Ammon's horn (tissue), 1 donor: Measurements from ENCODE around the gene TKTL2.

Experiments
- DNase-seq: peaks from one replicate; pipeline ENCODE4 v3.0.0-alpha.2; 2016; ENCODE audit warnings: low spot score

TKTL2 gene, protein sequence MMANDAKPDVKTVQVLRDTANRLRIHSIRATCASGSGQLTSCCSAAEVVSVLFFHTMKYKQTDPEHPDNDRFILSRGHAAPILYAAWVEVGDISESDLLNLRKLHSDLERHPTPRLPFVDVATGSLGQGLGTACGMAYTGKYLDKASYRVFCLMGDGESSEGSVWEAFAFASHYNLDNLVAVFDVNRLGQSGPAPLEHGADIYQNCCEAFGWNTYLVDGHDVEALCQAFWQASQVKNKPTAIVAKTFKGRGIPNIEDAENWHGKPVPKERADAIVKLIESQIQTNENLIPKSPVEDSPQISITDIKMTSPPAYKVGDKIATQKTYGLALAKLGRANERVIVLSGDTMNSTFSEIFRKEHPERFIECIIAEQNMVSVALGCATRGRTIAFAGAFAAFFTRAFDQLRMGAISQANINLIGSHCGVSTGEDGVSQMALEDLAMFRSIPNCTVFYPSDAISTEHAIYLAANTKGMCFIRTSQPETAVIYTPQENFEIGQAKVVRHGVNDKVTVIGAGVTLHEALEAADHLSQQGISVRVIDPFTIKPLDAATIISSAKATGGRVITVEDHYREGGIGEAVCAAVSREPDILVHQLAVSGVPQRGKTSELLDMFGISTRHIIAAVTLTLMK

DNA sequence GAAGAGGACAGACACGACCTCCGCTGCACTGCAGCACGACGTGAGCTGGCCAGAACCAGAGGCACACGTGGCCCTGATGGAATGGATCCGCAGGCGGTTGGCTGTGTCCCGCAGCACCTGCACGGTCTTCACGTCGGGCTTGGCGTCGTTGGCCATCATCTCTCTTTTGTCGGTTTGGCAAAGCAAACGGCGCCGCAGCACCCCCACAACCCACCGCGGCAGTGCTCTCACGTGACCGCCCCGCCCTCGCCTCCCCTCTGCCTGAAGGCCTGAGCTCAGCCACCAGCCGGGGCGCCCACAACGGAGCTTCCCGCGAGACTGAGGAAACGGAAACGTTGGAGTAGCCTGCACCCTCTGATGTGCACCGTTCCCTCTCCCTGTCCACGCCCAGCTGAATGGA, at the start of gene TKTL2:
Gene TKTL2 (minus strand): TSS at position 179 of the 400 bp plus-strand sequence. CDS start 20 bp downstream, at position 159.
- DNase-seq, result no peak

DNA sequence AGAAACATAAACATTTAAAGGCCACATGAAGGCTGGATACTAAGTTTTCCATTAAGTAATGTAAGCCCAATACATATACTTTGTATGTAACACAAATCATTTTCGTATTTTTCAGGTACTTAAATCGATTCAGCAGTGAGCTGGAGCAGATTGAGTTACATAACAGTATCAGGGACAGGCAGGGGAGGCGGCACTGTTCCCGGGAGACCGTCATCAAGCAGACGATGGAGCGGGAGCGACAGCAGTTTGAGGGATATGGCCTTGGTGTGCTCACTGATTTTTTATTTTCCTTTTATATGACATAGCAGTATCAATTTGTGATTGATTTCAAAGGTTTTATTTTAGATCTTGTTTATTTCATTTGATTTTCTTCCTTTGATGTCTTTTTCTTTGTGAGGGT, 41.6 kb upstream of the TKTL2 start:
- DNase-seq, result peak; percentile 78

DNA sequence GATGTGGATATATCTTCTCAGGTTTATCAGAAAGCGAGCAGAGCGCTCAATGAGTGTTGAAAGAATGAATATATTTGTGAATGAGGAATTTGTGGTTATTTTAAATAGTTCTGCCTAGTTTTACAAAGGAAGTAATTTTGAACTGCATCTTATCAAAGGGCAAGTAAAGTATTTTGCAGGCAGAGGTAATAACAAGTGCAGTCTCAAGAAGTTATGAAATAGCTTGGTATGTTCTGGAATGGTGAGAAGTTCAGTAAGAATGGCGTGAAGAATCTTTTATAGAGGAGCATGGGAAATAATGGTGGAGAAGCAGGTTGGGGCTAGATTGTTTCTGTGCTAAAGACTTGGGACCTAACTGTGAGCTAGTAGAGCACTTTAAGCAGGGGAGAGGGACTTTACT, 31.8 kb upstream of the TKTL2 start:
- DNase-seq, result no peak

DNA sequence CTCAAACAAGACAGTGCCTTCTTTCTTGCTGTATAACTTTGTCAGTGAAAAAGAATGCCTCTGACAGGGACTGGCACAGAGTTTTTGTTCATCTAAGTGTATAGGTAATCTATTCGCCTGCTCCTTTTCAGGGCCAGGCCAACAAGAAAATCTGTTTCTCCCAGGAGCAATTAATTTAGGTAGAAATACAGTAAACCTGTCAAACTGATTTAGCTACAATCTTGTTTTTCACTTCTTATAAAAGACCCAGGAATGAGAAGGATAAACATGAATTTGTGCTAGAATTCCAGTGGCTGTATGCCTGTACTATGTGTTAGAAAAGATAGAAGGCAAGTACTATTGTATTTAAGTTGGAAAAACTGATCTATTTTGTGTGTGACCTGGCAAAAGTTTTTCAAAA, 27.0 kb upstream of the TKTL2 start:
- DNase-seq, result no peak

DNA sequence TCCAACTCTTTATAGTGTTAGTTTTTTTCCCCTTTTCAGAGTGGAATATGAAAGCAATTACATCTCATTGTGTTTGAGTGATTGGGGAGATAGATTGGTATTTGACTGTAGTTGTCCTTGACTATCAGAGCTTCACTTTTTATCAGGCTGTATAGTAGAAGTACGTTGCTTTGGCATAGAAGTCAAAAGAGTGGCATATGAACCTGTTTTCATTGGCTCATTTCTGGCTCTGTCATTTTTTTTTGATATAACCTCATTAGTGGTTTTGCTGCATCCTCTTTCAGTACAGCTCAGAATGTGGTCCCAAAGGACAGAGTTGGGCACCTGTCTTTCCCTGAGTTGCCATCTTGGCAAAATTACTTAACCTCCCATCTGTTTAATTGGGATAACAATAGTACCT, 22.3 kb upstream of the TKTL2 start:
- no peak for DNase-seq

DNA sequence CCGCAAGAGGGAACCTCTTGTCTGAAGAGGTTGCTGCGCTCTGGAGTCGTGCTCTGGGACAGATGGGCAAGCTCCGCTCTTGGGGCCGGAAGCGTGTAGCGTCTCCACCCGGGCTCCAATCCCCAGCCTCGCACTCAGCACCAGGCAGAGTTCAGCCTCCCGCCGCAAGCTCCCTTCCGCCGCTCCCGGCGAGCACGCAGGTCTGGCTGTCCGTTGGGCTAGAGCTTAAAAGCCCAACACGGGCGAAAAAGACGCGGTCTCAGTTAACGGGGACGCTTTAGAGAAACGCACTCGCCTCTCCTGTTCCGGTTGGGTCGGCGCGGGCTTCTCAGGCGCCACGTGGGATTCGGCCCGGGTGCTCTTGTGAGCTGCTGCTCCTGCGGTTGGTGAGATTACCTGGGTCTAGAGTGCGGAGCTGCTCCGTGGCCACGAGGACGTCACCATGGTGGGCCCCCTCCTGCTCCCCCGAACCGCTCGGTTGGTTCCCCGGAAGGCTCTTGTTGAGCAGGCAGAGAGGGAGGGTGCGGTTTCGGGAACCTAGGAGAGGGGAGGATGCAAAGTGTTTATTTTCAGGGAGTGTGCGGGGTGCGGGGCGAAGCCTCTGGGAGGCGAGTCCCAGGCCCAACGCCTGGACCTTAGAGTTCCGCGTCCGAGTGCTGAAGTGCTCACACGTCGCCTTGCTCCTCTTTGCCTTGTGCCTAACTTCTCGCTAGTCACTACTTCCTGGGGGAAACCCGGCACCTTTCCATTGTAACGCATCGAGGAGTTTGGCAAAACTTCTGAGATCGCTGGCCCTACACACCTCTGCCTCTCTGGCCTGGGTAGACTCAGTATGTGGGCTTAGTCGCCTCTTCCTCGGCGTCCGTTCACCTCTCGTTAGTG, 21.0 kb upstream of the TKTL2 start, which contains the start of gene TMA16:
Gene TMA16 (plus strand): TSS at position 331 of the 882 bp plus-strand sequence. CDS start 112 bp downstream, at position 443.
- peak; percentile 88 for DNase-seq

DNA sequence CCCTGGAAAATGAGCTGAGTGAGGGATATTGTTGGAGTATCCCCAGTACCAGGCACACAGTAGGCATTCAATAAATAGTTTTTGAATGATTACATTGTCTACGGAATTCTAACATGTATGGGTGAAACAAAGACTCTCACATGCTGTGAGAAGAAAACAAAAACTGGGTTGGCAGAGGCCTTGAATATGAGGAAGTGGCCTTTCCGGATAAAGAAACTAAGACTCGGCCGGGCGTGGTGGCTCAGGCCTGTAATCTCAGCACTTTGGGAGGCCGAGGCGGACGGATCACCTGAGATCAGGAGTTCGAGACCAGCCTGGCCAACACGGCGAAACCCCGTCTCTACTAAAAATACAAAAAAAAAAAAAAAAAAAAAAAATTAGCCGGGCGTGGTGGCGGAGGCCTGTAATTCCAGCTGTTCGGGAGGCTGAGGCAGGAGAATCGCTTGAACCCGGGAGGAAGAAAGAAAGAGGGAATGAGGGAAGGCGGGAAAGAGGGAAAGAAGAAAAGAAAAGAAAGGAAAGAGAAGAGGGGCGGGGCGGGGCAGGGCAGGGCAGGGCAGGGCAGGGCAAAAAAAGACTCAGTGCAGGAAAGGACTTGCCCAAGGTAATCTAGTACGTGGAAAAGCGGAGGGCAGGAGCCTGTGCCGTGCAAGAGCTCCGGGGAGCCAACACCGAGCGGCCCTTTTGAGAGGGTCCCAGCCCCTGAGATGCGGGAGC, 20.2 kb upstream of the TKTL2 start:
- no peak for DNase-seq

DNA sequence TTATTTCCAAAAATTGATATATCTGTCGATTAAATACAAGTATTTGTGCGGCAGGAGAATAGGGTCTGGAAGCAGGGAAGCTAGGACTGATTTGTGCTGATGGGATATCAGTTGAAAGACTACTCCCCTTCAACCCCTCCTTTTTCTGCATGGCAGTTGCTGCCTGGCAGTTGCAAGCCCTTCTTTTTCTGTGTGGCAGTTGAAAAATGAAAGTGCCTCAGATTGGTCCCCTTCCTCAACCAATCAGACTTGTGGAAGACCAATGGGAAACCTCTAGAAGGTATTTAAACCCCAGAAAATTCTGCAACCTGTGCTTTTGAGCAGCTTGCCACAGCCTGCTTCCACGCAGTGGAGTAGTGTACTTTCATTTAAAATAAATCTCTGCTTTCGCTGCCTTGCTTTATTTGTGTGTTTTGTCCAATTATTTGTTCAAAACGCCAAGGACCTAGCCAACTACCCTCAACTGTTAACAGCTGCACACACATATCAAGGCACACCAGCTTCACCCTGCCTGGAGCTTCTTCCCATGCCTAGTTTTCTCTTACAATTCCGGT, 19.5 kb upstream of the TKTL2 start:
- DNase-seq, result no peak

DNA sequence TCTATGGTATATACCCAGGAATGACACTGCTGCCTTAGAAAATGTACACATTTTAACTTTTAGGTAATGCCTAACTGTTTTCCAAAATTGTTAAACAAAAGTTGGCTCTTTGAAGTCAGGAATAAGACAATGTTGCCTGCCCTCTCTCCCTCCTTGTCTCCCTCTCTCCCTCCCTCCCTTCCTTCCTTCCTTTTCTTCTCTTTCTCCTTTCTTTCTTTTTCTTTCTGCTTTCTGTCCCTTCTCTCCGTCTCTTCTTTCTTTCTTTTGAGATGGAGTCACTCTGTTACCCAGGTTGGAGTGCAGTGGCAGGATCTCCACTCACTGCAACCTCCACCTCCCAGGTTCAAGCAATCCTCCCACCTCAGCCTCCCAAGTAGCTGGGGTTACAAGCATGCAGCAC, 16.4 kb upstream of the TKTL2 start:
- DNase-seq, result no peak

DNA sequence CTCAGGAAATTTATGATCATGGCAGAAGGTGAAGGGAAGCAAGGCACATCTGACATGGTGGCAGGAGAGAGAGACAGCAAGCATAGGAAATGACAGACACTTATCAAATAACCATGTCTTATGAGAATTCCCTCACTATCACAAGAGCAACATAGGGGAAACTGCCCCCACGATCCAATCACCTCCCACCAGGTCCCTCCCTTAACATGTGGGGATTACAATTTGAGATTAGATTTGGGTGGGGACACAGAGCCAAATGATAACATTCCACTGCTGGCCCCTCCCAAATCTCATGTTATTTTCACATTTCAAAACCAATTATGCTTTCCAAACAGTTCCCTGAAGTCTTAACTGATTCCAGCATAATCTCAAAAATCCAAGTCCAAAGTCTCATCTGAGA, 12.8 kb upstream of the TKTL2 start:
- DNase-seq, result no peak

DNA sequence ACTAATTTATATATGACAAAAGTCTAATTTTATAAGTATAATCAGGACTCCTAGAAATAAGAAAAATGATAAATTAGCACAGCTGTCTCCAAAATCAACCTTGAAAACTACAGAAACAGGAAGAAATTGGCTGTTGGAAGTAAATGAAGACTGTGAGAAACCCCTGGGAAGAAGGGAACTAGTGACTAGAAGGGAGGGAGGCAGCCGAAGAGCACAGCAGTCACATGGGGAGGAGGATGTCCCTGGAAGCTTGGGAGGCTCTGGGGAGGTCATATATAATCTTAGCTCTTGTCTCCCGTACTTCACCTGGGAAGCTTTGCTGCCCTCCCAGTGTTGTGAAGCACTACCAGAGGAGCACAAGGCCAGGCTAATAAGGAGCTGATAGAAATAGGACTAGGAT, 12.0 kb upstream of the TKTL2 start:
- no peak for DNase-seq

DNA sequence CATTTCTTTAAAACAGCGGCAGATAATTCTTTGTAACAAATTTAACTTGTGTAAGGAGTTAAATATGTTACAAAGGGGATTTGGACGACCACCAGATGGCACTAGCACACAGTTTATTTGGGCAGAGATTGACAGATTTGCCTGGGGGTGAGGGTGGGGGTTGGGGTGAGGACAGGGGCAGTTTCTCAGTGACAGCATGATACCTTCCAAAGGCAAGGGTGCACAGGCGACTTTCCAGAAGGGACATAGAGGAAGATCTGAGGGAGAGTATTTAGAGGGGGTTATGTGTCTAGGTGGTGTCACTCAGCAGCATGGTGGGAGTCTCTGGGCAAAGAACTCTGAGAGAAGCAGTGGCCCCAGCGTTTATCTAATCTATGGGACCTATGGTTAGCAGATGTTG, 11.4 kb upstream of the TKTL2 start:
- peak; percentile 74 for DNase-seq

DNA sequence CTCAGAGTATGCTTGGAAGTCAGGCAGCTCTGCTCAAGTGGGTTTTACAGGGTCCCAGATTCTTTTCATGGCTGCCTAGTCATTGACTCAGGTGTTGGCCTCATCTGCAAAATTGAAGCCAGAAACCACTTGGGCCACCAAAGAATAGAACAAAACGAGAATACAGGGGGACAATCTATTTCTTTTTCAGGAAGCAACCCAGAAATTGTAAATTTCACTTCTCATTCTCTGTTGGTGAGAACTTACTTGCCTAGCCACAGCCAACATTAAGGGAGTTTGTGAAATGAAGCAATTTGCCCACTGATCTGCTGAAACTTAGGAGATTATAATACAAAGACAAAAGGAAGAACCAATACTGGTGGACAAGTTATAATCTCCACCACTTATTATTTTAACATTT, 8.6 kb upstream of the TKTL2 start:
- DNase-seq, result no peak

DNA sequence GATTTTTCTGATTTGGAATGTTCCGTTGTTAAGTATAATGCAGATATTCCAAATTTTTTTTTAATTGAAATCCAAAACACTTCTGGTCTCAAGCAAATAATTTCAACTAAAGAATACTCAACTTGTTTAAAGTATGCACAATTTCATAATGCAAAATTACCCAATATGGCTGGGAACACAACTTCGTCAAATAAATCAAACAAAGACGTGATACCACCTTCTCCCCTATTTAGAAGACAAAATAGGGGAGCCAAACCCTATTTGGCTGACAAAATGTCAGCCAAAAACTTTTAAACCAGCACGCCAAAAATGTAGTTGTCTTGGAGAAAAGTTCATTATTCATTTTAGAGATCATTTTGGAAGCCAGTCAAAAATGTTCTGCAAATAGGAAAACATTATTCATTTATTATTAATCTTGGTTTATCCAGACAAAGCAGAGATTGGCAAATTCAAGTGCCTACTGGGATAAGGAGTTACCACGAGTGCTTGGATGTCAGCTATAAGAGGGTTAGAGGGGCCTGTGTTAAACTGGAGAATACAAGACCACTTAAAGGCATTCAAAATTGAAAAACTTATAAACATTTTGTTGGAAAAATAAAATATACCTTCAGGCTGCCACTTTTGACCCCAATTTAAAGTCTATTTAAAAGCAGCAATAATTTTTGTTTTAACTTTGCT, 3.3 kb upstream of the TKTL2 start:
- DNase-seq, result no peak

DNA sequence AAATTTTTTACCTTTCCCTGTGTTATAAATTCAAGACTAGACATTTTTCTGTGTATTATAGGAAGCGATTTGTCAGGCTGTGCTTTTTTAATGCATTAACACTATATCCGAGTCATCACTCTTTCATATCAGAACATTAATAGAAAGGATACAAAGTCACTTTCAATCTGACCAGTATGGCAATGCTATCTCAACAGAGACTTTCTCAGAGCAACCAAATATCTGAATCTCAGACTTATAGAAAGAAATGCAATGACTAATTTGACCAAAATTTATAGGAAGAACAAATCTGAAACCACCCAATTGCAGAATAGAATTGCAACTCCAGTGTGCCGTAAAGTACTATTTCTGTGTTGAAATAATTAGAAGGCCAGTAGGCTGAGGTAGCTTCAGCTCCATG, 473 bp upstream of the TKTL2 start:
- no peak for DNase-seq

DNA sequence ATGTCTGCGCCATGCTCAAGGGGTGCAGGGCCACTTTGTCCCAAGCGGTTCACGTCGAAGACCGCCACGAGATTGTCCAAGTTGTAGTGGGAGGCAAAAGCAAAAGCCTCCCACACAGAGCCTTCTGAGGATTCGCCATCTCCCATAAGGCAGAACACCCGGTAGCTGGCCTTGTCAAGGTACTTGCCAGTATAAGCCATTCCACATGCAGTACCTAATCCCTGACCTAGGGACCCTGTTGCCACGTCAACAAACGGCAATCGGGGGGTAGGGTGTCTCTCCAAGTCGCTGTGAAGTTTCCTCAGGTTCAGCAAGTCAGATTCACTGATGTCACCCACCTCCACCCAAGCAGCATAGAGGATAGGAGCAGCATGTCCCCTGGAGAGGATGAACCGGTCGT, 424 bp downstream of the TKTL2 start:
- DNase-seq, result no peak

DNA sequence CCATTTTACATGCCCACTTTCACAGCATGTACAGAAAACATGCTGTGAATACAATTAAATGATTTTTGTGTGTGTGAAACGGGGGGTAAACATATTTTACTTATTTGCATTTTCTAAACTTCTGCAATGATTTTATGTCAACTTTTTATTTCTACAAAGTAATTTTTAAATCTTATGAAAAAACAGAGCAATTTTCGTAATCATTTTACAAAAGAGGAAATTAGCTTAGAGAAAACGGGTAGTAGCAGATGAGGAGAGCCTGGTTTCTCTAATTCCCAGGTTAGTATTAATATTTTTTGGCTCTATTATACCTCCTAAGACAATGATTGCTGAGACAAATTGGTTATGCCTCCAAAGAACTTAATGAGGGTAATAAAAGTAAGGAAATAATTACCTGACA, 3.2 kb downstream of the TKTL2 start:
- no peak for DNase-seq

DNA sequence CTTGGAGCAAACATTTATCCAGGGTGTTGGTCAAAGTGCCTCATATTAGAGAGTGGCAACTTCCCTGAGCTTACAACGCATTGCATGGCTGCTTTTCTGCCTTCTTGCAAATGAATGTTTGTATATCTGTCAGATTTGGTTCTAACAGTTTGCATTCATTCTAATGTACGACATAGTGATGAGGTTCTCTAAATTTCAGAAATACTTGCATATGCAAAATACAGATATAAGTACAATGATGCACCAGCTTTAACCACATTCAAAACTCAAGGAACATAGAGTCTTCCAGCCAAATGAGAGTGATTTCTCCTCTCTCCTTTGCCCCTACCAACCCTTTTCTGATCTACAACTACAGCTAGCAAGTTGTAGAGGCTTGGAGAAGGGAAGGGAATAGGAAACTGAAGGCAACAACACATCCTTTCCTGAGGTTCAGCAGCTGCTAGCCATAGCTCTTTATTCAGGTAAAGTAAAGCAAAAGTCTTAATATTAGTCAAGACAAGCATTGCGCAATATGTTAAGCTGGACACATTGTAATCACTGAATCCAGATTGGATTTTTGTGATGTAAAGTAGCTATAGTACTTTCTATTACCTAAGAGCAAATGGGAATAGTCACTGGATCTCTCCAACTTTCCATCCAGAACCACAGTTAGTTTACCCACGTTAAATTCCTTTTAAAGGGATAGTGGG, 6.3 kb downstream of the TKTL2 start:
- no peak for DNase-seq

DNA sequence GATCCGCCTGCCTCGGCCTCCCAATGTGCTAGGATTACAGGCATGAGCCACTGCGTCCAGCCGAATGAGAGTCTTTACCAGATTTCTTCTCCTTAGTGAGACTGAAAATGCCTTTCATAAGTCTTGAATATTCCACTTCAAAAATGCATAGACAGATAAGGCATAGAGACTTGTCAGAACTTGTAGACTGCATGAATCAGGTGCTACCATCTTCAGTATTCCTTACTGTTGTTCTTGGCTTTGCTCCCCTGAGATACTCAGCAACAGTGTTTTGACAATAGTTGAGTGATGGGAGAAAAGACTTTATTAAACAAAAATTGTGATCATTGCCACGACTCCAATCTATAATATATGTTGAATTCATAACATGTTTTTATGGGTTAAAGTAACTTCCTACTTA, 11.0 kb downstream of the TKTL2 start:
- DNase-seq, result no peak

DNA sequence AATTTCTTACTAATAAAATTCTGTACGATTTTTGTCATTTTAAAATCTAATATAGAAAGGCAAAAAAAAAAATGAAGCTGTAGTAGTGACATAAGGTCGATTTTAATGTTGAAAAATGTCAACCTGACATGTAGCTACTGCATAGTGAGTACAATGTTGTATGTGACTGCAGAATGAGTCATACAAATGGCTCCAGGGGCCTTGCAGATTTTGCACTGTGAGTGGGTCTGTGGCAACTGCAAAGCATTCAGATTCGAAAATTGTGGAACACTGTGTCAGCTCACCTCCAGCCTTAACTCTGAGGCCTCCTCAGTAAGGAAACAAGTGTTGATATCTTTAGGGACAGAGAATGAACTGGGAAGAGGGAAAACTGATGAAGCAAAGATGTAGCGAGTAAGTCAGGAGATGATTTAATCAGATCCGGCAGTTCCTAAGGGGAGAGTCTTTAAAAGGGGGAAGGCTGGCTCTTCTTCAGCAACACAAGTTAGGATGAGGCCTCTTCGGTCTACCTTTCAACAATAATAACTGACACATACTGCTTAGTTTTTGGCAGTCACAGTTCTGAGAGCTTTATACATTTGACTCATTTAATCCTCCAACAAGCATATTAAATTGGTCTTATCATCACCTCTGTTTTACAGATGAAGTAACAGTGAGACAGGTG, 24.9 kb downstream of the TKTL2 start:
- no peak for DNase-seq
